ENCODE results near the gene NACA2.
A peak's percentile ranks its signal among the peaks of the same experiment; 100 is the strongest.
"Not testable (repeated sequence)": the region's sequence is repeated elsewhere in the genome, so short reads cannot be mapped to it uniquely, and the experiment has no call there.

Gene NACA2

GRCh38 chr17:61570118-61570517, 20.9 kb downstream of the NACA2 start:
- H3K27ac ChIP-seq, result no peak overlapping the region
- TF ChIP-seq ZFX (IDR thresholded peaks at IDR 0.05) (no peak), CTCF (conservative IDR thresholded peaks at IDR 0.05) (no peak)

- not testable (repeated sequence) for H3K27ac ChIP-seq
Observed at GRCh38 chr17:61569525-61569924, 21.5 kb downstream of the NACA2 start.

GRCh38 chr17:61568219-61569072, 22.6 kb downstream of the NACA2 start:
- peak overlapping the region; percentile 34 for H3K27ac ChIP-seq
- no peak for TF ChIP-seq ZFX (IDR thresholded peaks at IDR 0.05)
- TF ChIP-seq CTCF (conservative IDR thresholded peaks at IDR 0.05), result no peak

GRCh38 chr17:61567045-61567802, 23.8 kb downstream of the NACA2 start:
- no peak overlapping the region for H3K27ac ChIP-seq
- TF ChIP-seq ZFX (IDR thresholded peaks at IDR 0.05) (no peak), CTCF (conservative IDR thresholded peaks at IDR 0.05) (no peak)

- not testable (repeated sequence) for H3K27ac ChIP-seq
Observed at GRCh38 chr17:61566448-61566847, 24.6 kb downstream of the NACA2 start.

- not testable (repeated sequence) for H3K27ac ChIP-seq
Observed at GRCh38 chr17:61565850-61566249, 25.2 kb downstream of the NACA2 start.

- no peak overlapping the region for H3K27ac ChIP-seq
- TF ChIP-seq ZFX (IDR thresholded peaks at IDR 0.05) (no peak), CTCF (conservative IDR thresholded peaks at IDR 0.05) (no peak)
Observed at GRCh38 chr17:61565213-61565612, 25.8 kb downstream of the NACA2 start.

GRCh38 chr17:61562287-61562686, 28.7 kb downstream of the NACA2 start:
- TF ChIP-seq CTCF (conservative IDR thresholded peaks at IDR 0.05) (no peak), ZFX (IDR thresholded peaks at IDR 0.05) (no peak)
- no peak overlapping the region for H3K27ac ChIP-seq

GRCh38 chr17:61561354-61561753, 29.7 kb downstream of the NACA2 start:
- H3K27ac ChIP-seq, result no peak overlapping the region
- TF ChIP-seq ZFX (IDR thresholded peaks at IDR 0.05), result no peak
- no peak for TF ChIP-seq CTCF (conservative IDR thresholded peaks at IDR 0.05)

Data from C4-2B (cell line).